Activated CD4-positive, alpha-beta memory T cell treated with anti-CD3 and anti-CD28 coated beads for 36 hours (primary cell): ENCODE data around the gene TOMM7. TPM values are rescaled to one million over a fixed set of nuclear protein-coding genes. Genes with fewer than 3 reads are reported as not detected.
"Not testable (repeated sequence)": the region's sequence is repeated elsewhere in the genome, so short reads cannot be mapped to it uniquely, and the experiment has no call there.

Experiments
- CTCF ChIA-PET: fragments of 350-600 bp; sonication (Branson Sonifier 250); formaldehyde crosslinking; loops from one replicate; lab custom pipeline; 2021; ENCODE audit warnings: antibody characterized with exemption, inconsistent platforms; lab: Charles Lee
- POLR2A ChIA-PET: fragments of 350-600 bp; sonication (Branson Sonifier 250); formaldehyde crosslinking; loops from one replicate; lab custom pipeline; 2021; ENCODE audit warnings: antibody characterized with exemption; lab: Charles Lee
- DNase-seq: peaks from one replicate; pipeline ENCODE4 v3.0.0-alpha.2; 2020
- H3K27ac Mint-ChIP-seq: one replicate; pipeline ENCODE4 v1.8.0; 2021; ENCODE audit warnings: mixed read lengths
- H3K27me3 Mint-ChIP-seq: one replicate; pipeline ENCODE4 v1.8.0; 2021; ENCODE audit warnings: mixed read lengths
- H3K36me3 Mint-ChIP-seq: one replicate; pipeline ENCODE4 v1.8.0; 2021; ENCODE audit warnings: mixed read lengths
- H3K4me1 Mint-ChIP-seq: one replicate; pipeline ENCODE4 v1.8.0; 2021; ENCODE audit warnings: low read depth, mixed read lengths
- H3K4me3 Mint-ChIP-seq: one replicate; pipeline ENCODE4 v1.8.0; 2021; ENCODE audit warnings: mild to moderate bottlenecking, mixed read lengths
- H3K9me3 Mint-ChIP-seq: one replicate; pipeline ENCODE4 v1.8.0; 2021; ENCODE audit warnings: mixed read lengths
- intact Hi-C: fragments of 100-400 bp; cut with micrococcal nuclease; formaldehyde crosslinking; loops from one replicate; pipeline ENCODE4 v1.15.1; 2023
- total RNA-seq, 2 experiments: library from RNA; stranded (reverse); gene quantifications; one replicate each; pipeline ENCODE4 v1.2.3, GENCODE V29; 2021

The TOMM7 gene
- total RNA-seq, 2 experiments from 2014 or later, result 277 to 279 TPM

DNA sequence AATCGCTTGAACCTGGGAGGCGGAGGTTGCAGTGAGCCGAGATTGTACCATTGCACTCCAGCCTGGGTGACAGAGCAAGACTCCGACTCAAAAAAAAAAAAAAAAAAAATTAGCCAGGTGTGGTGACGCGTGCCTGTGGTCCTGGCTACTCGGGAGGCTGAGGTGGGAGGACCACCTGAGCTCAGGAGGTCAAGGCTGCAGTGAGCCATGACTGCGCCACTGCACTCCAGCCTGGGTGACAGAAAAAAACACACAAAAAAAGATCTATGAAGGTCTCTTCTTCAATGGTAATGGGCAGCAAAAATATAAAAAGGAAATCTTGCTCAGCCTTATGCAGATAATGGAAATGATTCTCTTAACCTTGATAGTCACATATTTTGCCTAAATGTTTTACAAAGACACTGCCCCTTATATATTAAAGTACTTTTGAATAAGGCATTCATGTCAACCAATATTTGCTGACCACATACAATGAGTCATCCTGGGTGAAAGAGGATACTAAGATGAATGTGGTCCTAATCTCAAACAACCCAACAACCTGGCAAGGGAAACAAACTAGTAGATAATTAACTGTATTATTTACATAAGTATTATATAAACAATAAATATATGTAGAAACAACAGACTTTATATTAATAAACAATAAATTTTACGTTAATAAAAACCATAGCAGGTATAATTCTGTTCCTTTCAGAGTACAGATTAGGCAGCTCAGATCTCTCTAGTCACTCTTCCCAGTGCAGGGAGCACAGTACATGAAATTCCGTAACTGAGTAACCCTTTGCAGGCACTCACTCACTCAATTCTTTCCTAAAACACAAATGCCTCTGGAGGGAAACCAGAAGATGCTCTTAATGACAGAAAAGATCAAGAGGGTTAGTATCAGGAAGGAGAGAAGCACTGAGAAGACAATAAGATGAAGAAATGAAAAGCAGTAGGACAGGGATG lies 8.1 kb downstream of the TOMM7 start:
- peaks cover 21% of the 10 kb centered on the region for H3K4me1 Mint-ChIP-seq
- intact Hi-C loops, result no loop called here
- H3K27ac Mint-ChIP-seq, result no peak overlapping the region
- no peaks in the 10 kb centered on the region for H3K27me3 Mint-ChIP-seq
- peaks cover 21% of the 10 kb centered on the region for H3K36me3 Mint-ChIP-seq
- no peak for DNase-seq
- H3K9me3 Mint-ChIP-seq, result no peaks in the 10 kb centered on the region
- POLR2A ChIA-PET, result no interaction called here
- no peak overlapping the region for H3K4me3 Mint-ChIP-seq
- CTCF ChIA-PET, result no interaction called here

GRCh38 chr7:22812353-22812752 lies 10.3 kb downstream of the TOMM7 start:
- no peak overlapping the region for H3K4me3 Mint-ChIP-seq
- no peaks in the 10 kb centered on the region for H3K27me3 Mint-ChIP-seq
- H3K36me3 Mint-ChIP-seq, result peaks cover 20% of the 10 kb centered on the region
- no peak overlapping the region for H3K27ac Mint-ChIP-seq
- ChIA-PET CTCF (interaction anchor here (0.5 kb wide), 1 partner anchor 33 kb away, joined by 3 read pairs; no protein-coding TSS in a partner anchor), POLR2A (no interaction called here)
- peaks cover 10% of the 10 kb centered on the region for H3K4me1 Mint-ChIP-seq
- intact Hi-C loops, result no loop called here
- no peaks in the 10 kb centered on the region for H3K9me3 Mint-ChIP-seq
- no peak for DNase-seq

DNA sequence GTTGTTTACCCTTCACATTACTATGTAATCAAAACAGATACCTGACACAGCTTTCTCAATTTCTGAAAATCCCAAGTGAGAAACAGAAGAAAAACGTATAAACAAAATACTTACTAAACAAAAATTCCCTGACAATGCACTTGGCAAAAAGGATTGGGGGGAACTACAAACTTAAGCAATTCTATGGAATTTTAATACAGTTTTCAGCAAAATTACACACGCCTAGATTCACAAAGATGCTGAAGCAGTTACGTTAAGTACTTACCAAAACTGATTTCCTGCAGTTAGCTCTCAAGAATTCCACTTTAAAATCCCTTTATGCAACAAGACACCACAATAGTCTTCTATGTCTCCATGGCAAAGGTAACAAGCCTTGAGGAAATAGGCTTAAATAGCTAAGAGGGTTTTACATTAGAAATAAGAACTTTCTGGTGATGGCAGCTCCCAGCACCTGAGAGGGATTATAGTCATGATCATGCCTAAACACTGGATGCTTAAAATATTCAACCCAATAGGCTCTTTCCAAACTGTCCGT lies 10.8 kb downstream of the TOMM7 start:
- DNase-seq, result no peak
- ChIA-PET POLR2A (no interaction called here), CTCF (interaction anchor here (0.5 to 2.2 kb wide), 2 partner anchors 33 to 251 kb away, joined by 3 to 8 read pairs; no protein-coding TSS in a partner anchor)
- Mint-ChIP-seq H3K27ac (no peak overlapping the region), H3K4me3 (no peak overlapping the region), H3K9me3 (no peaks in the 10 kb centered on the region), H3K36me3 (peaks cover 19% of the 10 kb centered on the region), H3K4me1 (peaks cover 9% of the 10 kb centered on the region), H3K27me3 (no peaks in the 10 kb centered on the region)
- intact Hi-C loops, result no loop called here

- H3K36me3 Mint-ChIP-seq, result peaks cover 15% of the 10 kb centered on the region
- peak overlapping the region; percentile 13 for H3K27ac Mint-ChIP-seq
These were observed 11.8 kb downstream of the TOMM7 start for GRCh38 chr7:22810843-22811242.

GRCh38 chr7:22809902-22810642 lies 12.6 kb downstream of the TOMM7 start:
- intact Hi-C loops, result no loop called here
- Mint-ChIP-seq H3K4me1 (peaks cover 2% of the 10 kb centered on the region), H3K9me3 (no peaks in the 10 kb centered on the region), H3K36me3 (peaks cover 15% of the 10 kb centered on the region), H3K4me3 (no peak overlapping the region), H3K27me3 (no peaks in the 10 kb centered on the region), H3K27ac (peak overlapping the region; percentile 13)
- ChIA-PET CTCF (interaction anchor here (0.8 to 2.2 kb wide), 6 partner anchors 25 to 276 kb away, joined by 3 to 10 read pairs (median 3); no protein-coding TSS in a partner anchor), POLR2A (no interaction called here)
- DNase-seq, result no peak

More at GRCh38 chr7:22810843-22811242, 11.8 kb downstream of the TOMM7 start:
- Mint-ChIP-seq H3K4me3 (no peak overlapping the region), H3K27me3 (no peaks in the 10 kb centered on the region), H3K9me3 (no peaks in the 10 kb centered on the region), H3K4me1 (peaks cover 2% of the 10 kb centered on the region)
- DNase-seq, result no peak
- POLR2A ChIA-PET, result no interaction called here
- intact Hi-C loops, result no loop called here
- CTCF ChIA-PET, result interaction anchor here (0.8 to 2.2 kb wide), 5 partner anchors 26 to 250 kb away, joined by 3 to 10 read pairs (median 3); no protein-coding TSS in a partner anchor

- no peak overlapping the region for H3K4me3 Mint-ChIP-seq
- CTCF ChIA-PET, result no interaction called here
- no peaks in the 10 kb centered on the region for H3K27me3 Mint-ChIP-seq
- no peak overlapping the region for H3K27ac Mint-ChIP-seq
- no peak for DNase-seq
- intact Hi-C loops, result no loop called here
- no peaks in the 10 kb centered on the region for H3K4me1 Mint-ChIP-seq
- POLR2A ChIA-PET, result no interaction called here
- no peaks in the 10 kb centered on the region for H3K9me3 Mint-ChIP-seq
- H3K36me3 Mint-ChIP-seq, result peaks cover 11% of the 10 kb centered on the region
These were observed 14.5 kb downstream of the TOMM7 start for GRCh38 chr7:22808140-22808539.

GRCh38 chr7:22806752-22807151 lies 15.9 kb downstream of the TOMM7 start:
- no peak overlapping the region for H3K4me3 Mint-ChIP-seq
- ChIA-PET POLR2A (no interaction called here), CTCF (interaction anchor here (1.4 kb wide), 1 partner anchor 248 kb away, joined by 3 read pairs; no protein-coding TSS in a partner anchor)
- peaks cover 2% of the 10 kb centered on the region for H3K27me3 Mint-ChIP-seq
- H3K27ac Mint-ChIP-seq, result no peak overlapping the region
- peaks cover 3% of the 10 kb centered on the region for H3K36me3 Mint-ChIP-seq
- H3K9me3 Mint-ChIP-seq, result no peaks in the 10 kb centered on the region
- no peak for DNase-seq
- H3K4me1 Mint-ChIP-seq, result no peaks in the 10 kb centered on the region
- intact Hi-C loops, result no loop called here

GRCh38 chr7:22805227-22805626 lies 17.4 kb downstream of the TOMM7 start:
- Mint-ChIP-seq H3K4me1 (no peaks in the 10 kb centered on the region), H3K4me3 (no peak overlapping the region), H3K9me3 (no peaks in the 10 kb centered on the region), H3K27ac (no peak overlapping the region), H3K27me3 (peaks cover 2% of the 10 kb centered on the region), H3K36me3 (no peaks in the 10 kb centered on the region)
- ChIA-PET CTCF (no interaction called here), POLR2A (no interaction called here)
- intact Hi-C loops, result no loop called here
- DNase-seq, result no peak

DNA sequence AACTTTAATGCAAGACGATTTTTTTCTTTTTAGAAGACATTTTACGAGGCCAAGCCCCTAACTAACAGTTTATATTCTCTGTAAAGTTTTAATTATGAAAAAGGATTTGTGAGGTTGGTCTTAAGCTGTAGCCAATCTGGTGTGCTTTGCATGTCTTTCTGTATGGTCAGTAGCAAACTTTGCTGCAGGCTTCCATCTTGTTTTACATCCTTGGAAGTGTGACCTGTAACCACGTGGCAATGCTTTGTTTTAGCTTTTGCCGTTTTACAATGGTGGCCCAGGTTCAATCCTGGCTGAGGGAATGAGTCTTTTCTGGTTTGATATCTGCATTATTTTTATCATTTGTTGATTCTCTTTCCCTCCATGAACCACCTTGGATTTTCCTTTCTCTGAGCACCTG lies 19.8 kb downstream of the TOMM7 start:
- H3K36me3 Mint-ChIP-seq, POLR2A ChIA-PET, H3K9me3 Mint-ChIP-seq, intact Hi-C loops, H3K27ac Mint-ChIP-seq, DNase-seq, H3K27me3 Mint-ChIP-seq, H3K4me3 Mint-ChIP-seq, H3K4me1 Mint-ChIP-seq: not testable (repeated sequence)
- CTCF ChIA-PET, result interaction anchor here (0.6 kb wide), 1 partner anchor 548 kb away, joined by 3 read pairs; no protein-coding TSS in a partner anchor

DNA sequence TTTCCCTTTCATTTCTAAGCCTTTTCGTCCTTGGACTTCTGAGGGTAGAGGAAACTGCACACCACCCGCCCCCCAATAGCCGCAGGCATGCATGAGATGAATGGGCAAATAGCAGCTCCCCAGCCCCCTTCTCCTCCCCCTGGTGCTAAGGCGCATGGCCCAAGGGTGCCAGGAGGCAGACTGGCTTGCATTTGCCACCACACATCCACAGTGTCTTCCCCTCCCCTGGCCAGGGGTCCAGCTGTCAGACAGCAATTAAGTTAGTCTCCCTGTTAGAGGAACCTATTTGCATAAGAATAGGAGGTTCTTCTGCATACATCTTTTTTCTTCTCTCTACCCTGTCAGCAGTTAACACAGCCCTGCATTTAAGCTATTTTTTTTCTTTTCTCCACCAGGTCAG lies 20.2 kb downstream of the TOMM7 start:
- no peak for DNase-seq
- no peak overlapping the region for H3K27ac Mint-ChIP-seq
- H3K4me1 Mint-ChIP-seq, result no peaks in the 10 kb centered on the region
- ChIA-PET CTCF (no interaction called here), POLR2A (no interaction called here)
- no peaks in the 10 kb centered on the region for H3K36me3 Mint-ChIP-seq
- no peak overlapping the region for H3K4me3 Mint-ChIP-seq
- H3K27me3 Mint-ChIP-seq, result peaks cover 2% of the 10 kb centered on the region
- no peaks in the 10 kb centered on the region for H3K9me3 Mint-ChIP-seq
- intact Hi-C loops, result no loop called here

GRCh38 chr7:22801912-22802311 lies 20.7 kb downstream of the TOMM7 start:
- Mint-ChIP-seq H3K27ac (no peak overlapping the region), H3K9me3 (no peaks in the 10 kb centered on the region), H3K4me1 (no peaks in the 10 kb centered on the region), H3K4me3 (no peak overlapping the region), H3K36me3 (no peaks in the 10 kb centered on the region), H3K27me3 (peaks cover 2% of the 10 kb centered on the region)
- ChIA-PET POLR2A (no interaction called here), CTCF (no interaction called here)
- DNase-seq, result no peak
- intact Hi-C loops, result no loop called here

DNA sequence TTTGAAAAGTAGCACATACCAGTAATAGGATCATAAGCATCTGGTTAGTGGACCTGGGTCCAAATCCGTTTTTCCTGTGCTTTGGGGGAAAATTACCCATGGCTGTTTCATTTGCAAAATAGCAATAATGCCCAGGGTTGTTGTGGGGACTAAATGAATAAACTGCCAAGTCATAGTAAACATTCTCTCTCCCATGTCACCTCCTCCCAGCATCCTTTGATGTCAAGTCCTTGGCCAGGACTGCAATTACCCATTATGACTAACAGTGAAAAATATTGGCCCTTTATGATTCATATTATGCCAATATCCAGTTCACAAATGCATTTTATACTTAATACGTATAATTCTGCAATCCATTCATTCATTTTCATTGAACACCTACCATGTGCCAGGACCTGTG lies 23.0 kb downstream of the TOMM7 start:
- no peak overlapping the region for H3K27ac Mint-ChIP-seq
- ChIA-PET POLR2A (no interaction called here), CTCF (no interaction called here)
- no peak overlapping the region for H3K4me3 Mint-ChIP-seq
- no peak for DNase-seq
- H3K9me3 Mint-ChIP-seq, result no peaks in the 10 kb centered on the region
- H3K36me3 Mint-ChIP-seq, result no peaks in the 10 kb centered on the region
- peaks cover 2% of the 10 kb centered on the region for H3K27me3 Mint-ChIP-seq
- H3K4me1 Mint-ChIP-seq, result no peaks in the 10 kb centered on the region
- intact Hi-C loops, result no loop called here
